ENCODE results near the gene ITIH3. TPM values are rescaled to one million over a fixed set of nuclear protein-coding genes. Genes with fewer than 3 reads are reported as not detected.
"Not testable (repeated sequence)": the region's sequence is repeated elsewhere in the genome, so short reads cannot be mapped to it uniquely, and the experiment has no call there.

Gene ITIH3
- total RNA-seq, 2 experiments from 2014 or later = not detected

GRCh38 chr3:52774901-52775864 lies 19.4 kb upstream of the ITIH3 start:
- H3K9me3 Mint-ChIP-seq = no peaks in the 10 kb centered on the region
- no peaks in the 10 kb centered on the region for H3K36me3 Mint-ChIP-seq (ENCODE audit: low read depth)
- ChIA-PET POLR2A (no interaction called here), CTCF (interaction anchor here (1.8 kb wide), 1 partner anchor 23 kb away, joined by 6 read pairs; no protein-coding TSS in a partner anchor)
- H3K4me3 Mint-ChIP-seq = no peak overlapping the region
- no peaks in the 10 kb centered on the region for H3K27me3 Mint-ChIP-seq
- H3K4me1 Mint-ChIP-seq = peaks cover 10% of the 10 kb centered on the region
- no peak for DNase-seq
- no peak overlapping the region for H3K27ac Mint-ChIP-seq

DNA sequence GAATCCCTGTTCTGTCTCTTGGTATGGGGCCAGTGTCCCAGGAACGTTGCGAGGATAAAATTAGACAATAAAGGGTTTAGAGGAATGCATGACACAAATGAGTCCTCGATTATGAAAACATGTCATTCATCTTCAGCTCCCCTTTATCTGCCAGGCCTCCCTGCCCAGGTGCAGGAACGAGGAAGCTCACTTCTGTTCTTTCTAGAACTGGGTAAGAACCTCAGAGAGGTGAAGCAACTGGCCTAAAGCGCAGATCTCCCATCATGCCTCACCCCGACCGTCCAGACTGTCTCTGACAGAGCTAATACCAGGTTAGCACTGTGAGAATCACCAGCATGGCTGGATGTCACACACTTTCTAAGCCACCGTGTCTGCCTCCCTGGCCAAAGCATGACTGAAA lies 18.7 kb upstream of the ITIH3 start:
- H3K27me3 Mint-ChIP-seq = no peaks in the 10 kb centered on the region
- no peaks in the 10 kb centered on the region for H3K9me3 Mint-ChIP-seq
- H3K4me1 Mint-ChIP-seq = peaks cover 10% of the 10 kb centered on the region
- ChIA-PET POLR2A (no interaction called here), CTCF (no interaction called here)
- no peak for DNase-seq
- H3K4me3 Mint-ChIP-seq = no peak overlapping the region
- no peaks in the 10 kb centered on the region for H3K36me3 Mint-ChIP-seq (ENCODE audit: low read depth)
- no peak overlapping the region for H3K27ac Mint-ChIP-seq

DNA sequence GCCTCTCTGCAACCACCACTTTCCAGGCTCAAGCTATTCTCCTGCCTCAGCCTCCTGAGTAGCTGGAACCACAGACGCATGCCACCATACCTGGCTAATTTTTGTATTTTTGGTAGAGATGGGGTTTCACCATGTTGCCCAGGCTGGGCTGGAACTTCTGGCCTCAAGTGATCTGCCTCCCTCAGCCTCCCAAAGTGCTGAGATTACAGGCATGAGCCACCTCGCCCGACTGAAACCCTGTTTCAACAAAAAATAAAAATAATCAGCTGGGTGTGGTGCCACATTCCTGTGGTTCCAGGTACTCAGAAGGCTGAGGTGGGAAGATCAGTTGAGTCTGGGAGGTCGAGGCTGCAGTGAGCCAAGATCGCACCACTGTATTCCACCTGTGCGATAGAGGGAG lies 18.1 kb upstream of the ITIH3 start:
- H3K9me3 Mint-ChIP-seq; H3K27ac Mint-ChIP-seq; H3K27me3 Mint-ChIP-seq; H3K4me1 Mint-ChIP-seq; H3K36me3 Mint-ChIP-seq (ENCODE audit: low read depth); H3K4me3 Mint-ChIP-seq; CTCF ChIA-PET; POLR2A ChIA-PET; DNase-seq: not testable (repeated sequence)

DNA sequence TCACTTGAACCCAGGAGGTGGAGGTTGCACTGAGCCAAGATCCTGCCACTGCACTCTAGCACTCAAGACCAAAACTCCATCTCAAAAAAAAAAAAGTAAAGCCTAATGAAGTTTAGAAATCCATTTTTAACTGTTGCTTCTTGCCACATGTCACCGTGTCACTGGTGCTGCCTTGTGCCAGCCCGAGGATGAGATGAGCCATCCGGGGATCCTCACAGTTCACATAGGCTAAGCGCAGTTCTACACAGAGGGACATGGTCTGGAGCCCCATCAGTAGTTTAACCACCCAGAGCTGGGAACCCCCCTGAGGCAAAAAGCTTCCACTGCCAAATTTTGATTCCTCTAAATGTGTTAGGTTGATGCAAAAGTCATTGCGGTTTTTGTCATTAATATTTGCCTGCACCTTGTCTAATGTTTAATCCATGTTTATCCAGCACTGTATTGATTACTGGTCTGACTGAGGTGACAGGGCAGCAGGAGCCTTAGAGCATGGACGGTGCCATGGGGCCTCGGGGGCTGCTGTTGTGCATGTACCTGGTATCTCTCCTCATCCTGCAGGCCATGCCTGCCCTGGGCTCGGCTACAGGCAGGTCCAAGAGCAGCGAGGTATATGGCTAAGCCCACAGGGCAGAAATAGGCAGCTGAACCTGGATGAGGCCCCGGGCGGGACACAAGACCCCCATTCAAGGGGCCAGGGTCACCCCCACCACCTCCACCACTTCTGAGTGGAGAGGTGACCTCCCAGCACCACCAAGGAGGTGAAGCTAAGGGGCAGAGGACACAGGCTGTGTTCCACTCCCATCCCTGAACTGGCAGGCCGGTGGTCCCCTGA lies 17.3 kb upstream of the ITIH3 start, which contains the start of gene ITIH1:
Gene ITIH1 (plus strand): TSS at position 473 of the 832 bp plus-strand sequence. CDS start 17 bp downstream, at position 490.
- DNase-seq = no peak
- Mint-ChIP-seq H3K9me3 (no peaks in the 10 kb centered on the region), H3K36me3 (ENCODE audit: low read depth) (no peaks in the 10 kb centered on the region), H3K4me3 (no peak within 1 kb of the TSS), H3K4me1 (no peaks in the 10 kb centered on the region), H3K27me3 (peaks cover 11% of the 10 kb centered on the region), H3K27ac (no peak within 1 kb of the TSS)
- POLR2A ChIA-PET = no interaction called here
- CTCF ChIA-PET = no interaction called here

- POLR2A ChIA-PET = no interaction called here
- CTCF ChIA-PET = no interaction called here
- Mint-ChIP-seq H3K36me3 (ENCODE audit: low read depth) (no peaks in the 10 kb centered on the region), H3K4me1 (no peaks in the 10 kb centered on the region), H3K4me3 (no peak overlapping the region), H3K27ac (no peak overlapping the region), H3K9me3 (no peaks in the 10 kb centered on the region), H3K27me3 (peaks cover 12% of the 10 kb centered on the region)
- DNase-seq = no peak
Measured at GRCh38 chr3:52777959-52778805, 16.4 kb upstream of the ITIH3 start.

GRCh38 chr3:52779011-52779836 lies 15.4 kb upstream of the ITIH3 start:
- H3K36me3 Mint-ChIP-seq (ENCODE audit: low read depth) = no peaks in the 10 kb centered on the region
- no peaks in the 10 kb centered on the region for H3K9me3 Mint-ChIP-seq
- no peak overlapping the region for H3K27ac Mint-ChIP-seq
- POLR2A ChIA-PET = no interaction called here
- H3K27me3 Mint-ChIP-seq = peaks cover 12% of the 10 kb centered on the region
- CTCF ChIA-PET = interaction anchor here (0.9 kb wide), 1 partner anchor 43 kb away, joined by 3 read pairs; no protein-coding TSS in a partner anchor
- H3K4me1 Mint-ChIP-seq = no peaks in the 10 kb centered on the region
- H3K4me3 Mint-ChIP-seq = no peak overlapping the region
- DNase-seq = no peak

DNA sequence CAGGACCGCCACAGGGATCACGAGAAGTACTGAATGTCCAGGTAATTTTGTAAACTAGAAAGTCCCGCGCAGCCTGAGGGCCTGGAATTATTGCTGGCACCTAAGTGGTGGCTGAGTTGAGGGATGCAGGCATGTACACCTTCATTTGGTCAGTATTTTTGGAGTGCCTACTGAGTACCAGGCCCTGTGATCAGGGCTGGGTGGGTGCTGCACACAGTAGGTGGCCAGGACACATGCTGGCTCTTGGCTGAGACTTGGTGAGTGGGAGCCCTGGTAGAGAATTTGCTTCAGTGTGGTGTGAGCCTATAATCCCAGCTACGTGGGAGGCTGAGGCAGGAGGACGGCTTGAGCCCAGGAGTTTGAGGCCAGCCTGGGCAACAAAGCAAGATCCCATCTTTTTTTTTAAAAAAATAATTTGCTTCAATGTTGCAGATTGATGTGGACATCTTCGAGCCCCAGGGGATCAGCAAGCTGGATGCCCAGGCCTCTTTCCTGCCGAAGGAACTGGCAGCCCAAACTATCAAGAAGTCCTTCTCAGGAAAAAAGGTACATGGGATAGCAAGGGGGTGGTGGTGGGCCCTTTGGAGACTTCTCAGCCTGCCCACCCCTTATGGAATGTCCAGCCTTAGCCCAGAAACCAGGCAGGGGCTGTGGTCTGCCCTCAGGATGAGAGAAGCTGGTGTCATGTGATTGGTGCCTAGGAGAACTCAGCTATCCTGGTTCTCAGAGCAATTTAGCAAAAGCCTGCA lies 14.6 kb upstream of the ITIH3 start:
- no peak overlapping the region for H3K4me3 Mint-ChIP-seq
- no peaks in the 10 kb centered on the region for H3K36me3 Mint-ChIP-seq (ENCODE audit: low read depth)
- no peaks in the 10 kb centered on the region for H3K4me1 Mint-ChIP-seq
- no peak for DNase-seq
- peaks cover 12% of the 10 kb centered on the region for H3K27me3 Mint-ChIP-seq
- POLR2A ChIA-PET = no interaction called here
- CTCF ChIA-PET = interaction anchor here (0.9 kb wide), 1 partner anchor 42 kb away, joined by 3 read pairs; no protein-coding TSS in a partner anchor
- no peak overlapping the region for H3K27ac Mint-ChIP-seq
- no peaks in the 10 kb centered on the region for H3K9me3 Mint-ChIP-seq

GRCh38 chr3:52781741-52782140 lies 12.9 kb upstream of the ITIH3 start:
- H3K4me1 Mint-ChIP-seq = no peaks in the 10 kb centered on the region
- no peak overlapping the region for H3K27ac Mint-ChIP-seq
- peaks cover 12% of the 10 kb centered on the region for H3K27me3 Mint-ChIP-seq
- H3K4me3 Mint-ChIP-seq = no peak overlapping the region
- no peaks in the 10 kb centered on the region for H3K36me3 Mint-ChIP-seq (ENCODE audit: low read depth)
- DNase-seq = no peak
- H3K9me3 Mint-ChIP-seq = no peaks in the 10 kb centered on the region
- CTCF ChIA-PET = interaction anchor here (0.5 to 1.5 kb wide), 2 partner anchors 12 to 20 kb away, joined by 3 to 4 read pairs; no protein-coding TSS in a partner anchor
- POLR2A ChIA-PET = no interaction called here

- Mint-ChIP-seq H3K36me3 (ENCODE audit: low read depth) (no peaks in the 10 kb centered on the region), H3K27ac (no peak overlapping the region), H3K4me1 (no peaks in the 10 kb centered on the region), H3K27me3 (peaks cover 12% of the 10 kb centered on the region), H3K9me3 (no peaks in the 10 kb centered on the region), H3K4me3 (no peak overlapping the region)
- ChIA-PET POLR2A (no interaction called here), CTCF (interaction anchor here (0.5 to 2.1 kb wide), 4 partner anchors 10 to 19 kb away, joined by 3 to 7 read pairs (median 4); no protein-coding TSS in a partner anchor)
- no peak for DNase-seq
Measured at GRCh38 chr3:52782412-52783210, 12.0 kb upstream of the ITIH3 start.

DNA sequence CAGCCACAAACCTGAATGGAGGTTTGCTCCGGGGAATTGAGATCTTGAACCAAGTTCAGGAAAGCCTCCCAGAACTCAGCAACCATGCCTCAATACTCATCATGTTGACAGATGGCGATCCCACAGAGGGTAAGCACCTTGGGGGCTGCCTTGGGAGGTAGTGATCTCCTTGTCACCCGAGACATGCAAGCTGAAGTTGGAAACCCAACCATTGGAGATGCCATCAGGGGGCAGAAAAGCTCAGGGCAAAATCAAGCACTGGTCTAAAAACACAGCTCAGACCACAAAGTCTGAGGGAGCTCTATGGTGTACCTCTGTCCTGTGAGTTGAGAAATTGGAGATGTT lies 11.4 kb upstream of the ITIH3 start:
- Mint-ChIP-seq H3K36me3 (ENCODE audit: low read depth) (no peaks in the 10 kb centered on the region), H3K27me3 (peaks cover 12% of the 10 kb centered on the region), H3K4me3 (no peak overlapping the region), H3K9me3 (no peaks in the 10 kb centered on the region), H3K4me1 (no peaks in the 10 kb centered on the region), H3K27ac (no peak overlapping the region)
- CTCF ChIA-PET = interaction anchor here (0.5 to 2.1 kb wide), 4 partner anchors 9 to 248 kb away, joined by 3 to 7 read pairs (median 4); no protein-coding TSS in a partner anchor
- POLR2A ChIA-PET = no interaction called here
- no peak for DNase-seq

Measured in activated CD4-positive, alpha-beta T cell treated with anti-CD3 and anti-CD28 coated beads, Interleukin-2, amount 10 ng/mL, durations not matched to agents 7 days and 5 days (primary cell).